ENCODE results near the gene AGPAT3. TPM values are rescaled to one million over a fixed set of nuclear protein-coding genes. Genes with fewer than 3 reads are reported as not detected.

Gene AGPAT3
- total RNA-seq, 4 donors from 2014 or later: 31.7 to 35.7 (median 33.0) TPM

GRCh38 chr21:44012474-44013379 is 147.7 kb downstream of the AGPAT3 start:
- DNase-seq: no peak
- WGBS, 2 donors: 0 to 1% methylated on average over 15 to 24 of the region's 87 CpGs
- Histone ChIP-seq H3K4me3 (peak overlapping the region; percentile 63 to 98 (median 78)), H3K27me3 (no peaks in the 10 kb centered on the region), H3K27ac (peak overlapping the region; percentile 86 to 98 (median 92)), H3K36me3 (no peaks in the 10 kb centered on the region), H3K4me1 (peaks cover 19 to 55% (median 23%) of the 10 kb centered on the region in 3 donors), H3K9me3 (no peaks in the 10 kb centered on the region)
- intact Hi-C loops (cut with DNase I): no loop called here
- TF ChIP-seq CTCF (IDR thresholded peaks at IDR 0.05) (peak in 2 of 6 experiments; percentile 7 to 18), POLR2A (IDR thresholded peaks at IDR 0.05) (no peak)

- no peak for DNase-seq
- no peaks in the 10 kb centered on the region for H3K36me3 ChIP-seq
- H3K27me3 ChIP-seq: no peaks in the 10 kb centered on the region
- TF ChIP-seq CTCF (IDR thresholded peaks at IDR 0.05) (no peak), POLR2A (IDR thresholded peaks at IDR 0.05) (no peak)
- H3K4me3 ChIP-seq: peak overlapping the region; percentile 63 to 98 (median 78)
- peak overlapping the region; percentile 86 to 98 (median 92) for H3K27ac ChIP-seq
- peaks cover 19 to 62% (median 23%) of the 10 kb centered on the region in 3 donors for H3K4me1 ChIP-seq
- WGBS, 2 donors: 9 to 12% methylated on average over 8 of the region's 8 CpGs
- no peaks in the 10 kb centered on the region for H3K9me3 ChIP-seq
- intact Hi-C loops (cut with DNase I): no loop called here
These were observed 148.5 kb downstream of the AGPAT3 start for GRCh38 chr21:44013380-44014088.

- Histone ChIP-seq H3K27me3 (no peaks in the 10 kb centered on the region), H3K4me3 (no peak overlapping the region), H3K27ac (no peak overlapping the region), H3K36me3 (no peaks in the 10 kb centered on the region), H3K9me3 (no peaks in the 10 kb centered on the region), H3K4me1 (peaks cover 19 to 75% (median 20%) of the 10 kb centered on the region in 3 donors)
- WGBS, 2 donors: 81 to 89% methylated on average over 9 of the region's 9 CpGs
- DNase-seq: no peak
- TF ChIP-seq POLR2A (IDR thresholded peaks at IDR 0.05): no peak
- TF ChIP-seq CTCF (IDR thresholded peaks at IDR 0.05): no peak
- intact Hi-C loops (cut with DNase I): loop anchor here (5.0 kb wide), 1 partner anchor 35 kb away; no protein-coding TSS in a partner anchor
These were observed 152.6 kb downstream of the AGPAT3 start for GRCh38 chr21:44017601-44018000.

- Histone ChIP-seq H3K4me1 (peaks cover 16 to 73% (median 19%) of the 10 kb centered on the region in 3 donors), H3K27ac (no peak overlapping the region), H3K36me3 (no peaks in the 10 kb centered on the region), H3K27me3 (no peaks in the 10 kb centered on the region), H3K9me3 (no peaks in the 10 kb centered on the region), H3K4me3 (no peak overlapping the region)
- TF ChIP-seq POLR2A (IDR thresholded peaks at IDR 0.05): no peak
- no peak for TF ChIP-seq CTCF (IDR thresholded peaks at IDR 0.05)
- no peak for DNase-seq
- intact Hi-C loops (cut with DNase I): loop anchor here (5.0 kb wide), 1 partner anchor 34 kb away; no protein-coding TSS in a partner anchor
- 92 to 94% methylated on average over 5 of the region's 5 CpGs for WGBS, 2 donors
These were observed 153.1 kb downstream of the AGPAT3 start for GRCh38 chr21:44018127-44018526.

Measured in esophagus squamous epithelium (tissue), 5 donors.